SJSA1 (cell line): ENCODE data around the gene RANBP3. TPM values are rescaled to one million over a fixed set of nuclear protein-coding genes. Genes with fewer than 3 reads are reported as not detected.

Experiments
- DNase-seq, 2 experiments: peaks; one replicate each; pipeline ENCODE4 v3.0.0-alpha.2; 2015 to 2020; ENCODE audit warnings: low spot score in 2 of 2, low read depth in 1 of 2
- H3K27ac ChIP-seq: fragments of 250-450 bp; sonication (Bioruptor Pico); 2 replicates; pipeline ENCODE4 v1.5.1; 2020; ENCODE audit warnings: mild to moderate bottlenecking, moderate library complexity
- H3K27me3 ChIP-seq: fragments of 250-450 bp; sonication (Bioruptor Pico); replicated peaks from 2 replicates; pipeline ENCODE4 v1.5.1; 2020; ENCODE audit warnings: mild to moderate bottlenecking, moderate library complexity
- H3K36me3 ChIP-seq: fragments of 250-450 bp; sonication (Bioruptor Pico); 2 replicates; pipeline ENCODE4 v1.5.1; 2020; ENCODE audit warnings: mild to moderate bottlenecking
- H3K4me1 ChIP-seq: fragments of 250-450 bp; sonication (Bioruptor Pico); replicated peaks from 2 replicates; pipeline ENCODE4 v1.6.1; 2021; ENCODE audit warnings: mild to moderate bottlenecking
- H3K4me3 ChIP-seq: fragments of 250-450 bp; sonication (Bioruptor Pico); 2 replicates; pipeline ENCODE4 v1.5.1; 2020; ENCODE audit warnings: mild to moderate bottlenecking
- H3K9me3 ChIP-seq: fragments of 250-450 bp; sonication (Bioruptor Pico); replicated peaks from 2 replicates; pipeline ENCODE4 v1.5.1; 2020; ENCODE audit warnings: mild to moderate bottlenecking
- total RNA-seq: library from RNA; depleted of rRNA; stranded (reverse); fragments of >200 nt; shearing (Covaris generic); gene quantifications from 2 replicates; pipeline ENCODE4 v1.2.3, GENCODE V29; 2014

The RANBP3 gene
- total RNA-seq, 1 experiment from 2014 or later, result 81.2 TPM

DNA sequence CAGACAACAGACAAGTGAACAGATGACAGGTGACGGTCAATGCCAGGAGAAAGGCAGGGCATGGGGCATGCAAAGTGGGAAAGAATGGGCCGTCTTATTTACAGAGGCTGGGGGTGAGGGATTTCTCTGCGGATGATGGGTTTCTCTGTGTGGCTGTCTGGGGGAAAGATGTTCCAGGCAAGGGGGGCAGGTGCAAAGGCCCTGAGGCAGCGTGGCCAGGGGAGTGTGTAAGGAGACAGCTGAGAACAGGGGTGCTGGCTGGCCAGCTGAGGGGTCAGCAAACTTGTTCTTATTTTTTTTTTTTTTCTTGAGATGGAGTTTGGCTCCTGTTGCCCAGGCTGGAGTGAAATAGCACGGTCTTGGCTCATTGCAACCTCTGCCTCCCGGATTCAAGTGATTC, 21.8 kb upstream of the RANBP3 start:
- Histone ChIP-seq H3K27ac (no peak overlapping the region), H3K36me3 (no peaks in the 10 kb centered on the region), H3K4me3 (no peak overlapping the region), H3K27me3 (no peaks in the 10 kb centered on the region), H3K9me3 (no peaks in the 10 kb centered on the region), H3K4me1 (no peaks in the 10 kb centered on the region)
- no peak for DNase-seq

DNA sequence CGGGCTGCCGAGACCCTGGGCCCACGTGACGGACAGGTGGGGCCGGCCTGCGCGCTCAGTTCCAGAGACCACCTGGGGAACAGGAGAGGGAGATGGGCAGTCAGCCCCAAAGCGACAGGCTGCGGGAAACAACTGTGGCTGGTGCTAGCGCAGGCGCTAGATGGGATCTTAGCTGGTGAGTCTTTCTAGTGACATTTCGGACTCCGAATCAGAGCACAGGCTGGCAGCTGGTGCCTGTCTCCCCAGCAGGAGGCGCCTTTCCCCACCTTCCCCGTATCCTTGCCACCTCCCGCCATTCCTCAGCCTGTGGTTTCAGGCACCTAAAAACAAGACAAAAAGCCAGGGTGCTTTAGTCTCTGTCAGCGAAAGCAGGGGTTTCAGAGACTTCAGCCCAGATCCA, 19.4 kb upstream of the RANBP3 start:
- H3K36me3 ChIP-seq, result no peaks in the 10 kb centered on the region
- no peaks in the 10 kb centered on the region for H3K9me3 ChIP-seq
- no peak for DNase-seq
- no peak overlapping the region for H3K4me3 ChIP-seq
- no peaks in the 10 kb centered on the region for H3K4me1 ChIP-seq
- H3K27me3 ChIP-seq, result no peaks in the 10 kb centered on the region
- no peak overlapping the region for H3K27ac ChIP-seq

DNA sequence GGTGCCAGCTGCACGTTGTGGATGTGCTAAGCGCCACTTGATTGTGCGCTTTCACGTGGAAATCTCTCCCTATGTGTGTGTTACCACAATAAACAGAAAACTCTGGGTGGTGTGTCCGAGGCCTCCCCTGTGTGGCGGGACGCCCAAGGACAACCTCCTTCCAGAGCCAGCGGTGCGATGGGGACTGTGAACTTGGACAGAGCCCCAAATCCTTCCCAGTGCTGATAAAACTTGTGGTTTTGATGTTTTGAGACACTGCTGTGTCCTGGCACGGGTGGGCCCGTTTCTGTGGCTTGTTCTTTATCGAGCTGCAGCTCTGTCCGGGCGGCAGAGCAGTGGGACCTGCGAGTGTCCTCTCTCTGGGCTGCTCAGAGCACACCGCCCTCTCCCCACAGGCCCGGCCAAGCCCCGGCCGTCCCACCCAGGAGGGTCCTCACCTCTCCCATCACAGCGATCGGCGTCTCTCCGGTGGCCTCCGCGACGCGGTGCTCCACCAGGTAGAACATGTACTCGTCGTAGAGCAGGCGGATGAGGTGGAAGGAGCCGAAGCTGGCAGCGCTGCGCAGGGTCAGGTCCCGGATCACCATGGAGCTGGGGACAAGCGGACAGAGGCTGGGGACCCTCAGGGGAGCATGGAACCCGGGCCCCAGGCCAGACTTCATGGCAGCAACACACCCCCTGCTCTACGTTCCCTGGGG, 18.8 kb upstream of the RANBP3 start:
- DNase-seq, result no peak
- H3K36me3 ChIP-seq, result no peaks in the 10 kb centered on the region
- no peak overlapping the region for H3K4me3 ChIP-seq
- no peaks in the 10 kb centered on the region for H3K9me3 ChIP-seq
- no peaks in the 10 kb centered on the region for H3K4me1 ChIP-seq
- no peaks in the 10 kb centered on the region for H3K27me3 ChIP-seq
- no peak overlapping the region for H3K27ac ChIP-seq

DNA sequence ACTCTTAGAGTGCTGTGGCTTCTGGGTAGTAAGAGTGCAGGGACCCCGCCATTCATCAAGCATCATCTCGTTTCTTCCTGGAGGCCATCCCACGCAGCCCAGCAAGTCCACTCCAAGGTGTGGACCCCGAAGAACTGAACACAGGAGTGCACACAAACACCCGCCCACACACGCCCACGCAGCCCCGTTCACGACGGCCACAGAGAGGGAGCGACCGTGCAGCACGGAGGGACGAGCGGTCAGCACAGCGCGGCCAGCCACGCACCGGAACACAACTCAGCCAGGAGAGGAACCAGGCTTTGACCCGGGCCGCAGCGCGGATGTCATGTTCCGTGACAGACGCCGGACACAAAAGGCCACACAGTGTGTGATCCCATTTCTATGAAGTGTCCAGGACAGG, 18.2 kb upstream of the RANBP3 start:
- Histone ChIP-seq H3K27me3 (no peaks in the 10 kb centered on the region), H3K36me3 (no peaks in the 10 kb centered on the region), H3K4me3 (no peak overlapping the region), H3K4me1 (no peaks in the 10 kb centered on the region), H3K9me3 (no peaks in the 10 kb centered on the region), H3K27ac (no peak overlapping the region)
- no peak for DNase-seq

DNA sequence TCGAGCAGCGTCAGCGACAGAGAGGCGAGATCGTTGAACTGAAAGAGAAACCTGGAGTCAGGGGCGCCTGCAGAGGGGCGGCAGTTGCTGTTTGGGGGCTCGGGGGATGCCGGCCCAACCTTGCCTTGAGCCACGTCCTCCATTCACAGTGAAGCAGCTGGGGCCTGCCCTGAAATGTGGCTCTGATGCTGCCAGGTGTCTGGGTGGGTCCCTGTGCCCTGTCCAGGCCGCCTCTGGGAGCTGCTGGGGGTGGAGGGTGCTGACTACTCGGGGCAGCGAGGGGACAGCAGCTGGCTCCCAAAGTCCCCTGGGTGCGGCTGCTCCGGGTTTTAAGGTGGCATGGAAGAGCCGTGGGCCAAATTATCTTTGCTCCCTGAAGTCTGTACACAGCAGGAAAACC, 17.7 kb upstream of the RANBP3 start:
- no peaks in the 10 kb centered on the region for H3K4me1 ChIP-seq
- no peaks in the 10 kb centered on the region for H3K9me3 ChIP-seq
- H3K27ac ChIP-seq, result no peak overlapping the region
- no peak for DNase-seq
- H3K36me3 ChIP-seq, result no peaks in the 10 kb centered on the region
- no peak overlapping the region for H3K4me3 ChIP-seq
- H3K27me3 ChIP-seq, result no peaks in the 10 kb centered on the region

DNA sequence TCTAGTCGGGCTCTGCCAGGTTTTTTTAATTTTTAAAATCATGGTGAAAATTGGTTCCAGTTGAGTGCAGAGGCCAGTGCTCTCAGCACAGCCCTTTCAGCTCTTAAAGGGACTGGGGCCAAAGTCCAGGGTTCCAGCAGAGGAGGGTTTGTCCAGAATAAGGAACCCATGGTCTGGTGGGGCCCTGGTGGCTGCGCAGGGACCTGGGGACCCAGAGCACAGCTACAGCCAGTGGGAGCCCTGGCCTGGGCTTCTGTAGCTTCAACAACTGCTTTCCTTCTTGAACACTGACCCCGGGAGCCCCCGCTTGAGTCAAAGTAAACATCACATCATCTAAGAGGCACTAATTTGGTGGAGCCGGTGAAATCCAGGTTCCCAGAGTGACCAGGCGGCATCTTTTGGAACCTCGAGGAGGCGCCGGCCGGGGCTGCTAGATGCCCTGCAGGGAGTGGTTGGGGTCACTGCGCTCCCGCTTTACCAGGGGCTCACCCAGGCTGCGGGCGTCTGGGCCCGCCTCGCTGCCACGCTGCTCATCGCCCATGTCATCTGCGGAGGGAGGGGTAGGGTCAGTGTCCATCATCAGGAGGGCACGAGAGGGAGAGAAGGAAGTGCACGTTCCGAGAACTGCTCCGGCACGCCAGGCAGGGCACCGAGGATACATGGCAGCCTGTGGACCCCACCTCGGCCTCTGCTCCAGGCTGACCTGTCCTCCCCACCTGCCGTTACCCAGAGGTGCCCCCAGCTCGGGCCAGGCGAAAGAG, 16.6 kb upstream of the RANBP3 start:
- H3K36me3 ChIP-seq, result no peaks in the 10 kb centered on the region
- no peaks in the 10 kb centered on the region for H3K9me3 ChIP-seq
- H3K4me1 ChIP-seq, result peaks cover 3% of the 10 kb centered on the region; the same call in 1 of the 2 replicates
- no peak for DNase-seq
- no peaks in the 10 kb centered on the region for H3K27me3 ChIP-seq
- H3K4me3 ChIP-seq, result no peak overlapping the region
- no peak overlapping the region for H3K27ac ChIP-seq

DNA sequence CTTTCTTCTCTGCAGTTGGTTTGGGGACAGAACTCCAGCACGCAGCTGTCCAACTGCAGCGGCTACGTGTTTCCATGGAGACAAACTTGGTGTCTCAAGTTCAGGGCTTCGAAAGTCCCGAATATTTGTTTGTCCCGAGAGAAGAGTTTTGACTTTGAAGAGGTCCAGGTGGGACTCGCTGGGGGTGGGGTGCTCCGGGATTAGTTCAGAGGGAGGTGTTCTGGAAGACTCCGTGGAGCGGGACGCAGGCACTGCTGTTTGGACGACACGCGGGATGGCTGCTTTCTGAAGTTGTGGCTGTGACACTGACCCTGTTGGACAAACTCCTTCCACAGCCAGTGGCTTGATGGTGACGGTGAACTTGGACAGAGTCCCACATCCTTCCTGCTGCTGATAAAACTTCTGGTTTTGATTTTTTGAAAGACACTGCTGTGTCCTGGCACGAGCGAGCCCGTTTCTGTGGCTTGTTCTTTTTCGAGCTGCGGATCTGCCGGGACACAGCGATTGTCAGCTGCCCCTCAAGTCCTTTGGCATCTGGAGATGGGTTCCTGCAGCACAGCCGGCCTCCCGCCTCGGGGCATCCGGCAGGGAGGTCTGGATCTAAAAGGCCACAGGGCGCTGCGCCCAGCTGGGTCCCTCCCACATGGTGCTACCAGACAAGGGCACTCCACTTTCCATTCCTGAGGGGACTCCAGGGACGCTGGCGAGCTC, 15.9 kb upstream of the RANBP3 start:
- no peak for DNase-seq

DNA sequence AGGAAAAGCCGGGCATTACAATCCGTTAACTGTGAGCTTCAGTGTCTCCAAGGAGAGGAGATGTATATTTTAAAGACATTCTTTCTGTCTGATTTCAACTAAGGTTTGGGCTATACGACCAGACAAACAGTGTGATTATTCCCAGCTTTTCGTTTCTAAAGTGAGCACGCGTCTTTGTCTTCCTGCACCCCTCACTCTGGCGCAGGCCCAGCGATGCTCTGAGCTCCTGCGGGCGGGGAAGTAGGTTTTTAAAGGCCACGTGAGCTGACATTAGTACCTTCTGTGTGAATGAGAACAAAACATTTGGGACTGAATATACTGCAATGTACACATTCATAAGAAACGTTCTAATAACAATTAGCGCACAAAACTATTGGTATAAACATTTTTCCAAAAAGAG, 15.3 kb upstream of the RANBP3 start:
- DNase-seq, result no peak
- Histone ChIP-seq H3K4me1 (peaks cover 5% of the 10 kb centered on the region; the same call in 1 of the 2 replicates), H3K27me3 (no peaks in the 10 kb centered on the region), H3K27ac (no peak overlapping the region), H3K36me3 (no peaks in the 10 kb centered on the region), H3K9me3 (no peaks in the 10 kb centered on the region), H3K4me3 (no peak overlapping the region)

More for the DNA sequence above, 15.9 kb upstream of the RANBP3 start:
- Histone ChIP-seq H3K27ac (no peak overlapping the region), H3K9me3 (no peaks in the 10 kb centered on the region), H3K4me3 (no peak overlapping the region), H3K36me3 (no peaks in the 10 kb centered on the region), H3K4me1 (peaks cover 5% of the 10 kb centered on the region; the same call in 1 of the 2 replicates), H3K27me3 (no peaks in the 10 kb centered on the region)

DNA sequence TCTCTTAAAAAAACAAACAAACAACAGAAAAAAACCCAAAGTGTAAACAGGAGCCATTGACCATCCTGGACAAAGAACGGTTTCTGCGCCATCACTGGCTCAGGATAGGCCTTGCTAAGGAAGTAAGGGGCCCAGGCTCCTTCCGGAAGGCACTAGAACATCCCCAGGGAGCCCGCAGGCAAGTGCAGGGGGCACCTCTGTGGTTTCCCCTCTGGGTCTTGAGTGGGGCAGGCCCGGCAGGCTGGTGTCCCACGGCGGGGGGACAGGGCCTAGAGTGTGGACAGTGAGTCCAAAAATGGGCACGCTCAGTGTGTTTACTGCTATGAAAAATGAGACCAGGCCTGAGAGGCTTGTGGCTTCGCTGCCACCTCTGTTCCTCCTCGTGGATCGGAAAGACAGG, 14.8 kb upstream of the RANBP3 start:
- Histone ChIP-seq H3K4me3 (no peak overlapping the region), H3K27me3 (no peaks in the 10 kb centered on the region), H3K27ac (no peak overlapping the region), H3K4me1 (peaks cover 5% of the 10 kb centered on the region), H3K9me3 (no peaks in the 10 kb centered on the region), H3K36me3 (no peaks in the 10 kb centered on the region)
- no peak for DNase-seq

DNA sequence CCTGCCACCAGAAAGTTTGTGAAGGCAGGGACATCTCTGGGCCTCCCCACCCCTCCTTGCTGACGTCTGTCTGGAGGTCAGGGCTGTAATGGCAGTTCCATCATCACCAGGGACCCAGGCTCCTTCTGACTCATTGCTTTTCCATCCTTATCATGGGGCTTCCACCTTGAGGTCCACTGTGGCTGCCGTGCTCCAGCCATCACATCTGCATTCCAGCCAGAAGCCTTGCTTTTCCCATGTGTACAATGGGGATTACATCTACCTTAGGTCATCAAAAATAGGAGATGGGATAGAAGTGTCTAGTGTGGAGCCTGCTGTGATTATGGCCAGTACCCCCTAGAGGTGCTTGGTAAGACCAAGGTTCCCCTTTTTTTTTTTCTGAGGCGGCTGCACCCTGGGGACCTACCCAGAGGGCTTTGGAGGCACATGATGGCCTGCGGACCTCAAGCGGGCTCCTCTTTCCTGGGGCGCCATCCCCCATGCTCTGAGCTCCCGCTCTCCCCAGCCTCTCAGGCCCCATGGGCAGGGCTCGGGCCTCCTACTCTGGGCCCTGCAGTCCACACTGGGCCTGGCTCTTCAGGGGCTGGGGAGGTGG, 13.4 kb upstream of the RANBP3 start:
- DNase-seq, result no peak
- Histone ChIP-seq H3K27me3 (no peaks in the 10 kb centered on the region), H3K4me1 (peaks cover 9% of the 10 kb centered on the region), H3K36me3 (no peaks in the 10 kb centered on the region), H3K27ac (no peak overlapping the region), H3K4me3 (no peak overlapping the region), H3K9me3 (no peaks in the 10 kb centered on the region)

DNA sequence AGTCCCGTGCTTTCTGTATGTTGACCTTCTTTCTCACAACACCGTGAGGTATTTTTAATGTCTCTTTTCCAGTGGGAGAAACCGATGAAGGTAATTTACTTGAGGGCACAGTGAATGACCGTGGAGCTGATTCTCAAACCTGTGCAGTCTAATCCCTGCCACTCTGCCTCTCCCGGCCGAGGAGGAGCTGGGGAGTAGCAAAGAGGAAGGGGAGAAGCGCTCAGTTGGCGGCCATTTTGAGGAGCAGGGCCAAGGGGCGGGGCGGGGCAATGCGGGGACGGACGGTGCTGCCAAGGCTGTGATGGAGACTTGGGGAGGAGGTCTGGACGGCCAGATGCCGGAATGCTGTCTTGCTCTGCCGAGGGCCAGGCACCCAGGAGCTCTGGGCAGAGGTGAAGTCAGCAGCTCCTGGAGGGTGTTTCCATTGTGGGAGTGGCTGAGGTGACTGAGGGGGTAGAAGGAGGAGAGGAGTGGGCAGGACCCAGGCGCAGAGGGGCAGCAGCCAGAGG, 12.4 kb upstream of the RANBP3 start:
- DNase-seq, result no peak
- Histone ChIP-seq H3K27ac (no peak overlapping the region), H3K9me3 (no peaks in the 10 kb centered on the region), H3K4me3 (no peak overlapping the region), H3K36me3 (no peaks in the 10 kb centered on the region), H3K27me3 (no peaks in the 10 kb centered on the region), H3K4me1 (peaks cover 13% of the 10 kb centered on the region)

DNA sequence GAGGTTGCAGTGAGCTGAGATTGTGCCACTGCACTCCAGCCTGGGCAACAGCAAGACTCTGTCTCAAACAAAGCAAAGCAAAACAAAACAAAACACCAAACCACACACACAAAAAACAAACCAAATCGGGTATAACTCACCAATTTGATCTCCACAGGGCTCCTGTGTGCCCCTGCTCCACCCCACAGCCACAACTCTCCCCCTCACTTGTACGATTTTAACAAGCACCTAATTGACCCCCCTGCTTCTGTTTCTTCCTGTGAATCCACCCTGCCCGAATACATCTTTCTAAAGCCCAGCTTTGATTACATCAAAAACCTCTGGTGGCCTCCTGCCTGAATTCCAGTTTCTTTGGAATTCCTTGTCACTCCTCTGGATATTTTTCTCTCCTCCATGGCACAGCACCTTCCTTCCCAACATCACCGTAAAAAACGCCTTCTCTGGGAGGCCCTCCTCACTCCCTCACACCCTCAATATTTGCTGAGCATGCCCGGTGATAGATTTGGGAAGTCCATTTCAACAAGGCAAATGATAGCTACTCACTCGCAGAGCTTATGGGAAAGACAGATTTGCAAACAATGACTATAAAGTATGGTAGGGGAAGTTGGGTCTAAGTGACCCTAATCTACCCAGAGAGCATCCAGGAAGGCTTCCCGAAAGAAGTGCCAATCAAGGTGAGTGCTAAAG, 11.6 kb upstream of the RANBP3 start:
- H3K9me3 ChIP-seq, result no peaks in the 10 kb centered on the region
- H3K27me3 ChIP-seq, result no peaks in the 10 kb centered on the region
- no peak overlapping the region for H3K4me3 ChIP-seq
- DNase-seq, result no peak
- H3K27ac ChIP-seq, result no peak overlapping the region
- peaks cover 19% of the 10 kb centered on the region for H3K4me1 ChIP-seq
- no peaks in the 10 kb centered on the region for H3K36me3 ChIP-seq
